H1 (cell line): ENCODE results near the gene TMEM132A. TPM values are rescaled to one million over a fixed set of nuclear protein-coding genes. Genes with fewer than 3 reads are reported as not detected.

Experiments used
- BACH1 ChIP-seq: IDR thresholded peaks from 2 replicates; pipeline ENCODE4 v1.6.1; 2012; ENCODE audit warnings: low read length, improper control_type of control experiment
- CREB1 ChIP-seq: IDR thresholded peaks from 2 replicates; pipeline ENCODE4 v1.6.1; 2012; ENCODE audit warnings: inconsistent platforms
- CTBP2 ChIP-seq: IDR thresholded peaks from 2 replicates; pipeline ENCODE4 v1.7.0; 2011; ENCODE audit warnings: borderline replicate concordance, mild to moderate bottlenecking, moderate library complexity, mixed read lengths, low read length; ENCODE audit not compliant: insufficient read depth, insufficient read length
- EZH2 ChIP-seq: fragments of 200-600 bp; sonication (generic); IDR thresholded peaks from 2 replicates; pipeline ENCODE4 v1.7.1; 2012; ENCODE audit warnings: low read depth, mild to moderate bottlenecking, moderate library complexity, low read length, inconsistent platforms; ENCODE audit not compliant: severe bottlenecking
- GABPA ChIP-seq: IDR thresholded peaks from 2 replicates; pipeline ENCODE4 v1.6.1; 2011; ENCODE audit warnings: mild to moderate bottlenecking, low read length, moderate library complexity, borderline replicate concordance; ENCODE audit not compliant: insufficient read depth
- GTF2F1 ChIP-seq: IDR thresholded peaks from 2 replicates; pipeline ENCODE4 v1.6.1; 2012; ENCODE audit warnings: low read depth, low read length, improper control_type of control experiment, borderline replicate concordance
- KDM4A ChIP-seq: IDR thresholded peaks from one replicate; pipeline ENCODE4 v1.7.1; 2012; ENCODE audit warnings: low read depth, mild to moderate bottlenecking, moderate library complexity, low read length, inconsistent platforms; ENCODE audit not compliant: severe bottlenecking
- POLR2A ChIP-seq, 2 experiments: IDR thresholded peaks; 1 replicate in 1 of 2; 2 replicates in 1 of 2; pipeline ENCODE4 v1.6.1; 2011; ENCODE audit warnings: low read depth in 2 of 2, low read length in 2 of 2, mild to moderate bottlenecking in 2 of 2; ENCODE audit errors: control extremely low read depth in 1 of 2
- SRF ChIP-seq: IDR thresholded peaks from 2 replicates; pipeline ENCODE4 v1.6.1; 2011; ENCODE audit warnings: mild to moderate bottlenecking, low read depth, low read length, moderate library complexity
- TAF7 ChIP-seq: optimal IDR thresholded peaks from 2 replicates; pipeline ENCODE3; 2011; ENCODE audit warnings: low read depth, mild to moderate bottlenecking, inconsistent platforms, low read length, moderate library complexity, borderline replicate concordance
- TEAD4 ChIP-seq: IDR thresholded peaks from 2 replicates; pipeline ENCODE4 v1.6.1; 2012; ENCODE audit warnings: low read depth, low read length, inconsistent platforms, mixed read lengths
- YY1 ChIP-seq: IDR thresholded peaks from 2 replicates; pipeline ENCODE4 v1.6.1; 2011; ENCODE audit warnings: low read depth, mild to moderate bottlenecking, low read length
- polyA plus RNA-seq, 7 experiments: library from polyadenylated mRNA; depleted of rRNA in 3 of 7; stranded (reverse) in 5 of 7; unstranded in 2 of 7; fragments of >200 nt in 5 of 7; fragments of 200-250 nt in 2 of 7; gene quantifications; 1 replicate in 5 of 7; 2 replicates in 1 of 7; 4 replicates in 1 of 7; pipeline versions ENCODE4 v1.2.1 to v1.2.3, GENCODE V29; 2011 to 2013; ENCODE audit warnings: missing spikeins in 2 of 7, mixed read lengths in 2 of 7
- total RNA-seq: library from RNA; stranded (reverse); fragmentation: NEBNext Ultra II Directional; extraction: Animal tissue kit (Norgen Biotek cat#: 25700); gene quantifications from 2 replicates; pipeline ENCODE4 v1.2.1, GENCODE V29; 2021
- TF ChIP-seq, protein P1 (sequence below): IDR thresholded peaks from 2 replicates; pipeline ENCODE4 v1.6.1; 2012; ENCODE audit warnings: inconsistent platforms

TMEM132A gene
- total and polyA plus RNA-seq, 2 of the 8 experiments (the other 6 are each of a cell fraction or from before 2014, with no cell fraction given), result 46.6 to 97.9 TPM

DNA sequence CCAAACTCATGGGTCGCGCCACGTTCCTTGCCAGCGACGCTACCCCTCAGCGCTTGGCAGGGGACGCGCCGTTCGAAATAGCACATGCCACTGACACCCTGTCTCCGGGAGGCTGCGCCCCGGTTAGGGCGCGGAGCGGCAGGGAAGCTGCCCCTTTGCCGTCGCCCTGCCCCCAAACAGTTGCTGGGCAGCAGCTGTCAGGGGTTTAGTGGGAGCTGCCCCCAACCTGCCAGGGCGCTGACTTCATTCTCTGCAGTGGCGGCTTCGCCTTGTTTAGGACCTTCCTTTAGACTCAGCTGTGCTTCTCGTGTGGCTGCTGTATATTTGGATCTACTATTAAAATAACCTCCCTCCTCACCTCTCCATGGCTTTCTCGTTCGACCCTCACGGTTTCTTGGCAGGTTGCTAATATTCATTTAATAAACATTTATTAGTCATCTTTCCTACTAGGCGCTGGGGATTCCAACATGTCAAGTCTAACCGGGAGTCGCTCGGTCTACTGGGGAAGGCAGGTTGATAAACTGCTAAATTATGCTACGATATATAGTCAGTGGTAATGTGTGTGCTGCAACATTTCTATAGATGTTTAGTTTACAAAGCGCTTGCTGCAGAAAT, 9.5 kb upstream of the TMEM132A start (continued):
- TF ChIP-seq GABPA, result no peak
- TF ChIP-seq EZH2, result no peak
- no peak for TF ChIP-seq CTBP2
- TF ChIP-seq POLR2A (IDR thresholded peaks at IDR 0.05; ENCODE audit: control extremely low read depth in 1 of 2, low read depth in 2 of 2, low read length in 2 of 2), result no peak
- no peak for TF ChIP-seq GTF2F1
- TF ChIP-seq SRF, result no peak
- no peak for TF ChIP-seq TAF7
- TF ChIP-seq CREB1, result no peak
- TF ChIP-seq BACH1, result no peak
- no peak for TF ChIP-seq YY1
- TF ChIP-seq, protein P1, sequence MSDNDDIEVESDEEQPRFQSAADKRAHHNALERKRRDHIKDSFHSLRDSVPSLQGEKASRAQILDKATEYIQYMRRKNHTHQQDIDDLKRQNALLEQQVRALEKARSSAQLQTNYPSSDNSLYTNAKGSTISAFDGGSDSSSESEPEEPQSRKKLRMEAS, result no peak
- peak; percentile 9 for TF ChIP-seq KDM4A
- TF ChIP-seq TEAD4, result no peak
